K562 (cell line): Measurements from ENCODE around the gene KLK1. TPM values are rescaled to one million over a fixed set of nuclear protein-coding genes. Genes with fewer than 3 reads are reported as not detected.

Source experiments
- ATAC-seq: fragments of 200-7000 bp; cut with Tn5 transposase; 3 replicates; pipeline ENCODE4 v1.9.1; 2020; ENCODE audit warnings: moderate library complexity
- BruUV-seq: library from RNA; stranded (reverse); fragments of 400-500 nt; replicated peaks from 2 replicates; lab custom pipeline; 2021; lab: Mats Ljungman, UMichigan
- CTCF ChIA-PET: fragments of 300-600 bp; formaldehyde crosslinking; extraction: SDS; loops from one replicate; lab custom pipeline; 2021; ENCODE audit warnings: low intra/inter-chr PET ratio; lab: Yijun Ruan, JAX
- POLR2A ChIA-PET: fragments of 300-600, 350-650 bp; sonication (Branson Sonifier 250); formaldehyde crosslinking; extraction: SDS; loops from one replicate; lab custom pipeline; 2021; ENCODE audit warnings: antibody characterized with exemption, inconsistent platforms; lab: Yijun Ruan, JAX
- DNase-seq, 4 experiments: peaks; one replicate each; pipeline versions ENCODE4 v3.0.0 to v3.0.0-alpha.2; 2011 to 2018; ENCODE audit warnings: low spot score in 3 of 4, mixed read lengths in 3 of 4; ENCODE audit errors: extremely low read depth in 1 of 4
- FAIRE-seq: peaks from 2 replicates; lab custom pipeline; 2011; peaks lifted over from hg19 to GRCh38; lab: Jason Lieb, UNC
- H2AFZ ChIP-seq: 2 replicates; pipeline ENCODE4 v1.6.0; 2011; ENCODE audit warnings: low read depth, low read length, control low read depth, inconsistent platforms
- H3K27ac ChIP-seq: fragments of 200-600 bp; 3 replicates; pipeline ENCODE4 v1.8.0; 2011; ENCODE audit warnings: low read depth, mild to moderate bottlenecking, control low read depth, inconsistent platforms, low read length, moderate library complexity, mixed read lengths; ENCODE audit errors: extremely low read depth
- H3K27me3 ChIP-seq, 2 experiments: fragments of 300-600 bp in 1 of 2; 2 replicates in 1 of 2; 3 replicates in 1 of 2; pipeline versions ENCODE4 v1.6.0 to v1.8.0; 2011; ENCODE audit warnings: inconsistent platforms in 2 of 2, low read length in 2 of 2, mild to moderate bottlenecking in 1 of 2, mixed read lengths in 1 of 2, moderate library complexity in 1 of 2; ENCODE audit not compliant: control insufficient read depth in 2 of 2, insufficient read depth in 2 of 2
- H3K36me3 ChIP-seq: fragments of 300-600 bp; 3 replicates; pipeline ENCODE4 v1.8.0; 2011; ENCODE audit warnings: mild to moderate bottlenecking, low read length, inconsistent platforms; ENCODE audit not compliant: control insufficient read depth, insufficient read depth
- H3K4me1 ChIP-seq, 2 experiments: fragments of 200-600 bp in 1 of 2; replicated peaks in 1 of 2; 2 replicates in 1 of 2; 3 replicates in 1 of 2; pipeline versions ENCODE4 v1.5.1 to v1.8.0; 2011; ENCODE audit warnings: inconsistent platforms in 2 of 2, low read length in 2 of 2, mild to moderate bottlenecking in 1 of 2, mixed read lengths in 1 of 2, moderate library complexity in 1 of 2; ENCODE audit not compliant: control insufficient read depth in 2 of 2, insufficient read depth in 2 of 2
- H3K4me2 ChIP-seq: 2 replicates; pipeline ENCODE4 v1.6.1; 2011; ENCODE audit warnings: low read length, control low read depth, inconsistent platforms, mixed read lengths; ENCODE audit not compliant: insufficient read depth
- H3K4me3 ChIP-seq: fragments of 200-600 bp; sonication (generic), shearing (Covaris generic); 2 replicates; pipeline ENCODE4 v1.5.1; 2016; ENCODE audit warnings: control low read depth, inconsistent platforms
- H3K79me2 ChIP-seq: fragments of 200-600 bp; 3 replicates; pipeline ENCODE4 v1.8.0; 2011; ENCODE audit warnings: low read length, inconsistent platforms; ENCODE audit not compliant: control insufficient read depth, insufficient read depth
- H3K9ac ChIP-seq, 2 experiments: 2 replicates each; pipeline versions ENCODE4 v1.6.0 to v1.6.1; 2011; ENCODE audit warnings: low read depth in 2 of 2, low read length in 2 of 2, control low read depth in 1 of 2, inconsistent platforms in 1 of 2, mild to moderate bottlenecking in 1 of 2, mixed read lengths in 1 of 2; ENCODE audit not compliant: insufficient read depth in 1 of 2
- H3K9me1 ChIP-seq: one replicate; pipeline ENCODE4 v1.6.0; 2011; ENCODE audit warnings: inconsistent platforms, mild to moderate bottlenecking, low read length, moderate library complexity; ENCODE audit not compliant: control insufficient read depth, insufficient read depth
- H3K9me3 ChIP-seq: replicated peaks from 2 replicates; pipeline ENCODE4 v1.5.1; 2011; ENCODE audit warnings: low read depth, low read length, inconsistent platforms; ENCODE audit not compliant: control insufficient read depth, insufficient read depth
- H4K20me1 ChIP-seq: replicated peaks from 2 replicates; pipeline ENCODE4 v1.6.1; 2011; ENCODE audit warnings: low read length, inconsistent platforms, mixed read lengths; ENCODE audit not compliant: control insufficient read depth, insufficient read depth
- CHD2 ChIP-seq: IDR thresholded peaks from 2 replicates; pipeline ENCODE4 v1.6.1; 2011; ENCODE audit warnings: low read depth, low read length
- CREB1 ChIP-seq, 2 experiments: sonication (generic) in 1 of 2; formaldehyde crosslinking in 1 of 2; IDR thresholded peaks; 2 replicates each; pipeline versions ENCODE4 v1.6.1 to v1.8.0; 2012 to 2022; ENCODE audit warnings: inconsistent platforms in 1 of 2, mild to moderate bottlenecking in 1 of 2, missing genetic modification reagents in 1 of 2, moderate library complexity in 1 of 2
- EWSR1 ChIP-seq: fragments of 450-650 bp; IDR thresholded peaks from 2 replicates; pipeline ENCODE4 v1.6.1; 2018; ENCODE audit warnings: borderline replicate concordance, mild to moderate bottlenecking, low read depth, moderate library complexity; ENCODE audit not compliant: partially characterized antibody
- GABPB2 ChIP-seq: fragments of 250-450 bp; sonication (Bioruptor Pico); conservative IDR thresholded peaks from 2 replicates; pipeline ENCODE4 v1.5.1; 2021; ENCODE audit warnings: mild to moderate bottlenecking
- KDM4B ChIP-seq, 2 experiments: fragments of 450-650 bp in 1 of 2; sonication (generic) in 1 of 2; IDR thresholded peaks; 2 replicates each; pipeline ENCODE4 v1.6.1; 2016 to 2017; ENCODE audit warnings: borderline replicate concordance in 2 of 2, antibody characterized with exemption in 1 of 2, low read depth in 1 of 2, mild to moderate bottlenecking in 1 of 2
- MAFF ChIP-seq: IDR thresholded peaks from 2 replicates; pipeline ENCODE4 v1.6.1; 2012; ENCODE audit warnings: low read length, improper control_type of control experiment
- MLLT1 ChIP-seq, 2 experiments: fragments of 450-650 bp; IDR thresholded peaks; 2 replicates each; pipeline ENCODE4 v1.6.1; 2016
- NCOA6 ChIP-seq: fragments of 450-650 bp; IDR thresholded peaks from 2 replicates; pipeline ENCODE4 v1.6.1; 2017; ENCODE audit warnings: mild to moderate bottlenecking
- PYGO2 ChIP-seq: fragments of 450-650 bp; IDR thresholded peaks from 2 replicates; pipeline ENCODE4 v1.6.1; 2016; ENCODE audit warnings: mild to moderate bottlenecking, missing genetic modification characterization, moderate library complexity, missing compliant biosample characterization
- RBM39 ChIP-seq: fragments of 200-400 bp; formaldehyde crosslinking; optimal IDR thresholded peaks from 2 replicates; pipeline ENCODE3; 2018; ENCODE audit warnings: low read depth, low read length
- SP1 ChIP-seq: sonication (generic); formaldehyde crosslinking; IDR thresholded peaks from 2 replicates; pipeline ENCODE4 v1.8.1; 2022; ENCODE audit warnings: mild to moderate bottlenecking, missing genetic modification reagents
- STAT5A ChIP-seq: IDR thresholded peaks from 2 replicates; pipeline ENCODE4 v1.6.1; 2012; ENCODE audit warnings: low read length, inconsistent platforms, borderline replicate concordance
- TEAD4 ChIP-seq, 2 experiments: sonication (generic) in 1 of 2; formaldehyde crosslinking in 1 of 2; IDR thresholded peaks; 2 replicates each; pipeline versions ENCODE4 v1.6.1 to v1.8.0; 2012 to 2022; ENCODE audit warnings: borderline replicate concordance in 1 of 2, inconsistent platforms in 1 of 2, low read length in 1 of 2, mild to moderate bottlenecking in 1 of 2, missing genetic modification reagents in 1 of 2
- ZBED1 ChIP-seq: IDR thresholded peaks from 2 replicates; pipeline ENCODE4 v1.6.1; 2014
- ZNF696 ChIP-seq: fragments of 250-450 bp; sonication (Bioruptor Pico); conservative IDR thresholded peaks from 2 replicates; pipeline ENCODE4 v1.4.0; 2020; ENCODE audit warnings: mild to moderate bottlenecking, moderate library complexity
- WGBS: fragments of 100-300 bp; shearing (Covaris generic); methylation state at CpG from one replicate; pipeline ENCODE4 v1.1.6; 2016; ENCODE audit warnings: low coverage, mixed read lengths; ENCODE audit not compliant: insufficient coverage; ENCODE audit errors: missing lambda C conversion rate; 5-methylcytosine and 5-hydroxymethylcytosine counted together
- in situ Hi-C: fragments of 300-500 bp; cut with MboI; formaldehyde crosslinking; loops from 4 replicates; pipeline ENCODE4 v1.15.0; 2018; ENCODE audit warnings: inconsistent platforms, mixed read lengths
- intact Hi-C: fragments of 100-400 bp; cut with micrococcal nuclease; formaldehyde crosslinking; loops from 2 replicates; pipeline ENCODE4 v1.14.2; 2022
- polyA plus RNA-seq, 8 experiments: library from polyadenylated mRNA; depleted of rRNA in 4 of 8; stranded (reverse) in 5 of 8; unstranded in 3 of 8; fragments of >200 nt; fragmentation: Nextera tagmentation in 2 of 8; fragmentation: Illumina TruSeq in 1 of 8; extraction: Ambion mirVana in 2 of 8; extraction: Trizol in 1 of 8; gene quantifications; 2 replicates each; pipeline versions ENCODE4 v1.2.1 to v1.2.3, GENCODE V29; 2011 to 2014; ENCODE audit warnings: inconsistent platforms in 1 of 8, missing spikeins in 1 of 8
- total RNA-seq, 7 experiments: library from RNA; depleted of rRNA in 6 of 7; stranded (reverse); fragments of >200 nt in 6 of 7; fragmentation: Illumina TruSeq in 2 of 7; extraction: Trizol in 2 of 7; gene quantifications; 2 replicates each; pipeline versions ENCODE4 v1.2.1 to v1.2.3, GENCODE V29; 2011 to 2021; ENCODE audit warnings: low replicate concordance in 1 of 7
- TF ChIP-seq, protein P1 (sequence below): sonication (generic); formaldehyde crosslinking; IDR thresholded peaks from 2 replicates; pipeline ENCODE4 v1.8.0; 2022; ENCODE audit warnings: mild to moderate bottlenecking, missing genetic modification reagents

Gene KLK1
- total and polyA plus RNA-seq, 9 of the 15 experiments (the other 6 are each of a cell fraction or from before 2014, with no cell fraction given), result 0.87 to 15.4 (median 9.1) TPM

GRCh38 chr19:50795664-50796073 is 27.9 kb downstream of the KLK1 start:
- H3K9me3 ChIP-seq, result no peaks in the 10 kb centered on the region
- H3K4me1 ChIP-seq, result peaks cover 7 to 66% of the 10 kb centered on the region in 2 experiments; a peak in 4 of 5 replicates
- WGBS, result 68% methylated on average over 4 of the region's 4 CpGs
- peaks cover 15% of the 10 kb centered on the region for H3K9me1 ChIP-seq
- ATAC-seq, result peak; percentile 25
- peaks cover 44% of the 10 kb centered on the region for H4K20me1 ChIP-seq
- no peak overlapping the region for H2AFZ ChIP-seq
- CTCF ChIA-PET, result no interaction called here
- in situ Hi-C loops, result no loop called here
- no peak overlapping the region for H3K9ac ChIP-seq
- H3K36me3 ChIP-seq, result peaks cover 51% of the 10 kb centered on the region
- no TSS peak for BruUV-seq
- H3K4me3 ChIP-seq, result no peak overlapping the region
- POLR2A ChIA-PET, result interaction anchor here (0.6 to 3.7 kb wide), 21 partner anchors 9 to 425 kb away, joined by 3 to 58 read pairs (median 4); partner anchors contain the start of genes KLK13 and KLK3
- H3K27ac ChIP-seq, result peak overlapping the region; percentile 33; the same call in 1 of the 3 replicates
- peak in 1 of 4 experiments; percentile 51 for DNase-seq
- H3K4me2 ChIP-seq, result no peak overlapping the region
- H3K27me3 ChIP-seq, result no peaks in the 10 kb centered on the region
- peaks cover 12% of the 10 kb centered on the region for H3K79me2 ChIP-seq
- intact Hi-C loops, result loop anchor here (2.0 kb wide), 1 partner anchor 127 kb away; no protein-coding TSS in a partner anchor
- peak; percentile 81 for FAIRE-seq
- TF ChIP-seq PYGO2 (tag), result no peak
- TF ChIP-seq KDM4B (IDR thresholded peaks at IDR 0.05; ENCODE audit: borderline replicate concordance in 2 of 2, low read depth in 1 of 2), result 0 out of 4 replicates have a peak, but pooled peaks of 1 of the 2 experiments have one; percentile 14
- peak; percentile 40; the same call in 1 of the 2 replicates for TF ChIP-seq ZBED1
- 0 out of 2 replicates have a peak, but pooled peaks have one; percentile 4 for TF ChIP-seq STAT5A
- 0 out of 2 replicates have a peak, but pooled peaks have one; percentile 9 for TF ChIP-seq SP1 (CRISPR knock-in tag)
- no peak for TF ChIP-seq NCOA6
- peak; percentile 37; the same call in 1 of the 2 replicates for TF ChIP-seq CHD2
- TF ChIP-seq TEAD4 (IDR thresholded peaks at IDR 0.05; ENCODE audit: low read length), result 0 out of 2 replicates have a peak, but pooled peaks have one; percentile 3
- TF ChIP-seq TEAD4 (CRISPR knock-in tag; IDR thresholded peaks at IDR 0.05; ENCODE audit: borderline replicate concordance), result no peak
- no peak for TF ChIP-seq MLLT1 (IDR thresholded peaks at IDR 0.05)
- TF ChIP-seq ZNF696, result no peak
- 0 out of 2 replicates have a peak, but pooled peaks have one; percentile 5 for TF ChIP-seq GABPB2 (CRISPR knock-in tag)
- TF ChIP-seq MAFF, result no peak
- peak; percentile 23 for TF ChIP-seq RBM39
- TF ChIP-seq EWSR1, result no peak
- TF ChIP-seq, protein P1, sequence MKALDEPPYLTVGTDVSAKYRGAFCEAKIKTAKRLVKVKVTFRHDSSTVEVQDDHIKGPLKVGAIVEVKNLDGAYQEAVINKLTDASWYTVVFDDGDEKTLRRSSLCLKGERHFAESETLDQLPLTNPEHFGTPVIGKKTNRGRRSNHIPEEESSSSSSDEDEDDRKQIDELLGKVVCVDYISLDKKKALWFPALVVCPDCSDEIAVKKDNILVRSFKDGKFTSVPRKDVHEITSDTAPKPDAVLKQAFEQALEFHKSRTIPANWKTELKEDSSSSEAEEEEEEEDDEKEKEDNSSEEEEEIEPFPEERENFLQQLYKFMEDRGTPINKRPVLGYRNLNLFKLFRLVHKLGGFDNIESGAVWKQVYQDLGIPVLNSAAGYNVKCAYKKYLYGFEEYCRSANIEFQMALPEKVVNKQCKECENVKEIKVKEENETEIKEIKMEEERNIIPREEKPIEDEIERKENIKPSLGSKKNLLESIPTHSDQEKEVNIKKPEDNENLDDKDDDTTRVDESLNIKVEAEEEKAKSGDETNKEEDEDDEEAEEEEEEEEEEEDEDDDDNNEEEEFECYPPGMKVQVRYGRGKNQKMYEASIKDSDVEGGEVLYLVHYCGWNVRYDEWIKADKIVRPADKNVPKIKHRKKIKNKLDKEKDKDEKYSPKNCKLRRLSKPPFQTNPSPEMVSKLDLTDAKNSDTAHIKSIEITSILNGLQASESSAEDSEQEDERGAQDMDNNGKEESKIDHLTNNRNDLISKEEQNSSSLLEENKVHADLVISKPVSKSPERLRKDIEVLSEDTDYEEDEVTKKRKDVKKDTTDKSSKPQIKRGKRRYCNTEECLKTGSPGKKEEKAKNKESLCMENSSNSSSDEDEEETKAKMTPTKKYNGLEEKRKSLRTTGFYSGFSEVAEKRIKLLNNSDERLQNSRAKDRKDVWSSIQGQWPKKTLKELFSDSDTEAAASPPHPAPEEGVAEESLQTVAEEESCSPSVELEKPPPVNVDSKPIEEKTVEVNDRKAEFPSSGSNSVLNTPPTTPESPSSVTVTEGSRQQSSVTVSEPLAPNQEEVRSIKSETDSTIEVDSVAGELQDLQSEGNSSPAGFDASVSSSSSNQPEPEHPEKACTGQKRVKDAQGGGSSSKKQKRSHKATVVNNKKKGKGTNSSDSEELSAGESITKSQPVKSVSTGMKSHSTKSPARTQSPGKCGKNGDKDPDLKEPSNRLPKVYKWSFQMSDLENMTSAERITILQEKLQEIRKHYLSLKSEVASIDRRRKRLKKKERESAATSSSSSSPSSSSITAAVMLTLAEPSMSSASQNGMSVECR (CRISPR knock-in tag), result peak; percentile 65; the same call in 1 of the 2 replicates
- TF ChIP-seq CREB1 (IDR thresholded peaks at IDR 0.05), result 0 out of 2 replicates have a peak, but pooled peaks have one; percentile 13
- TF ChIP-seq CREB1 (CRISPR knock-in tag; IDR thresholded peaks at IDR 0.05), result no peak
